SK-N-SH (cell line): Measurements from ENCODE around the gene CCDC188.

Source experiments
- CTCF ChIP-seq: fragments of 200-600 bp; sonication (generic); IDR thresholded peaks from 2 replicates; pipeline ENCODE4 v1.6.1; 2017; ENCODE audit warnings: antibody characterized with exemption, mild to moderate bottlenecking, moderate library complexity
- EP300 ChIP-seq, 2 experiments: IDR thresholded peaks; 2 replicates each; pipeline versions ENCODE4 v1.4.0 to v1.6.1; 2012; ENCODE audit warnings: borderline replicate concordance in 1 of 2, low read depth in 1 of 2, low read length in 1 of 2
- GABPA ChIP-seq: IDR thresholded peaks from 2 replicates; pipeline ENCODE4 v1.4.0; 2012; ENCODE audit warnings: low read depth, mild to moderate bottlenecking
- GATA2 ChIP-seq: sonication (generic); formaldehyde crosslinking; IDR thresholded peaks from 2 replicates; pipeline ENCODE4 v1.5.0; 2020; ENCODE audit warnings: mild to moderate bottlenecking, missing genetic modification reagents
- JUND ChIP-seq: IDR thresholded peaks from 2 replicates; pipeline ENCODE4 v1.4.0; 2012
- MAX ChIP-seq: IDR thresholded peaks from 2 replicates; pipeline ENCODE4 v1.4.0; 2012; ENCODE audit warnings: low read depth
- POLR2AphosphoS5 ChIP-seq: IDR thresholded peaks from 2 replicates; pipeline ENCODE4 v1.6.1; 2012; ENCODE audit warnings: low read depth, low read length
- RAD21 ChIP-seq: IDR thresholded peaks from 2 replicates; pipeline ENCODE4 v1.6.1; 2012; ENCODE audit warnings: mild to moderate bottlenecking, low read length
- RFX5 ChIP-seq: IDR thresholded peaks from 2 replicates; pipeline ENCODE4 v1.6.1; 2012; ENCODE audit warnings: mild to moderate bottlenecking, improper control_type of control experiment, low read length

- TF ChIP-seq CTCF (no peak), POLR2AphosphoS5 (no peak), RAD21 (no peak), GABPA (no peak), JUND (no peak), GATA2 (CRISPR knock-in tag) (no peak), EP300 (IDR thresholded peaks at IDR 0.05; ENCODE audit: borderline replicate concordance in 1 of 2, low read depth in 1 of 2, low read length in 1 of 2) (no peak), MAX (no peak), RFX5 (no peak)
These were observed 42.3 kb upstream of the CCDC188 start for GRCh38 chr22:20192972-20193760.
